ENCODE data around the gene NLGN1. TPM values are rescaled to one million over a fixed set of nuclear protein-coding genes. Genes with fewer than 3 reads are reported as not detected.

Gene NLGN1
- total and polyA plus RNA-seq, 2 of the 13 experiments (the other 11 are each of a cell fraction or from before 2014, with no cell fraction given): not detected

DNA sequence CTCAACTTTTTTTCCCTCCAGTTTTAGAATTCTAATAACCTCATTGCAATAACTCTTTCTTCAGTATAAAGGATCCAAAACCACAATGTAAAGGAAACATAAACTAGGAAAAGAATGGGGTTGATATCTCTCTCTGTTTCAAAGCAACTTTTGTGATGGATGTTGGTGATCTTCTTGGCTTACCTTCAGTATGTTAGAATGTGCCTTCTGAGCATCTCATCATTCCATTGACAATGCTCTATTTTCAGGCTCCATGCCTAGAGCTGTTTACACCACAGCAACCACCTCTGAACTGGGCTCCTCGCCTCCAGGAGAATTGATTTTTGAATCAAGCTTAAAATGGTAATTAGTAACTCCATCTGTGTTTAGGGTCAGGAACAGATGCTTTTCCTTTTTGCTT is 6.6 kb downstream of the NLGN1 start:
- Histone ChIP-seq H3K79me2 (ENCODE audit: insufficient read depth, low read length) (no peaks in the 10 kb centered on the region), H3K27me3 (ENCODE audit: control insufficient read depth in 1 of 2, insufficient read depth in 2 of 2, low read length in 2 of 2) (no peaks in the 10 kb centered on the region), H3K9ac (ENCODE audit: insufficient read depth, low read depth, low read length) (no peak overlapping the region), H3K4me2 (ENCODE audit: low read depth, low read length) (no peak overlapping the region), H3K4me1 (ENCODE audit: insufficient read depth, low read length) (no peaks in the 10 kb centered on the region), H3K36me3 (replicated peaks in 1 of 2; ENCODE audit: control insufficient read depth in 1 of 2, insufficient read depth in 2 of 2, low read length in 2 of 2) (no peaks in the 10 kb centered on the region), H4K20me1 (ENCODE audit: insufficient read depth, low read length) (no peaks in the 10 kb centered on the region), H3K4me3 (replicated peaks in 1 of 3; ENCODE audit: insufficient read depth in 1 of 3, low read depth in 2 of 3, low read length in 3 of 3) (no peak overlapping the region), H3K9me3 (ENCODE audit: low read length) (no peaks in the 10 kb centered on the region), H2AFZ (ENCODE audit: low read length) (no peak overlapping the region), H3K27ac (ENCODE audit: extremely low read length, insufficient read depth, low read length) (no peak overlapping the region)
- no TSS peak for BruUV-seq (replicated peaks)
- ATAC-seq (no peak), DNase-seq (ENCODE audit: low spot score) (no peak), FAIRE-seq (no peak)
- intact Hi-C loops (cut with micrococcal nuclease; ENCODE audit: unreplicated experiment): no loop called here
- CTCF ChIA-PET (ENCODE audit: low intra/inter-chr PET ratio, low total read pairs): no interaction called here
- 0% methylated on average over 1 of the region's 1 CpG for WGBS (ENCODE audit: low lambda C conversion rate)
- POLR2A ChIA-PET: no interaction called here
- in situ Hi-C loops (cut with HindIII; ENCODE audit: extremely low pct_ligation_motif_present, low pct_unique_long_range_greater_than_20kb): no loop called here
- no peak for TF ChIP-seq NFKBIZ (CRISPR knock-in tag; IDR thresholded peaks at IDR 0.05)
- no peak for TF ChIP-seq KDM1A (CRISPR knock-in tag; IDR thresholded peaks at IDR 0.05)
- TF ChIP-seq ZNF644 (CRISPR knock-in tag; IDR thresholded peaks at IDR 0.05; ENCODE audit: low read depth): no peak
- no peak for TF ChIP-seq FOSL2 (CRISPR knock-in tag; IDR thresholded peaks at IDR 0.05)
- TF ChIP-seq MED8 (CRISPR knock-in tag; IDR thresholded peaks at IDR 0.05; ENCODE audit: insufficient replicate concordance): no peak
- no peak for TF ChIP-seq ZNF33A (CRISPR knock-in tag; IDR thresholded peaks at IDR 0.05; ENCODE audit: borderline replicate concordance)
- TF ChIP-seq MIXL1 (CRISPR knock-in tag; IDR thresholded peaks at IDR 0.05): no peak
- TF ChIP-seq STAG1 (CRISPR knock-in tag; IDR thresholded peaks at IDR 0.05): no peak
- no peak for TF ChIP-seq KLF16 (CRISPR knock-in tag; IDR thresholded peaks at IDR 0.05)
- TF ChIP-seq, protein P1, sequence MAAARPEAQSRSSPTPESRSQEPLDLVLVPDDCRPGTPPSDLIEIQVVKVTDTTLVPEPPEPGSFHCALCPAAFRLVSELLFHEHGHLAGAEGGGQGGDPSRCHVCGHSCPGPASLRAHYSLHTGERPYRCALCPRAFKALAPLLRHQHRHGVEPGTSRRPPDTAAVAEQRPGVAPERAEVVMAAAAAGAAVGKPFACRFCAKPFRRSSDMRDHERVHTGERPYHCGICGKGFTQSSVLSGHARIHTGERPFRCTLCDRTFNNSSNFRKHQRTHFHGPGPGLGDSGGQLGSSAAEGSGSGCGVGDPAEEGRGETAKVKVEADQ (CRISPR knock-in tag; IDR thresholded peaks at IDR 0.05; ENCODE audit: borderline replicate concordance): no peak
- TF ChIP-seq, protein P2, sequence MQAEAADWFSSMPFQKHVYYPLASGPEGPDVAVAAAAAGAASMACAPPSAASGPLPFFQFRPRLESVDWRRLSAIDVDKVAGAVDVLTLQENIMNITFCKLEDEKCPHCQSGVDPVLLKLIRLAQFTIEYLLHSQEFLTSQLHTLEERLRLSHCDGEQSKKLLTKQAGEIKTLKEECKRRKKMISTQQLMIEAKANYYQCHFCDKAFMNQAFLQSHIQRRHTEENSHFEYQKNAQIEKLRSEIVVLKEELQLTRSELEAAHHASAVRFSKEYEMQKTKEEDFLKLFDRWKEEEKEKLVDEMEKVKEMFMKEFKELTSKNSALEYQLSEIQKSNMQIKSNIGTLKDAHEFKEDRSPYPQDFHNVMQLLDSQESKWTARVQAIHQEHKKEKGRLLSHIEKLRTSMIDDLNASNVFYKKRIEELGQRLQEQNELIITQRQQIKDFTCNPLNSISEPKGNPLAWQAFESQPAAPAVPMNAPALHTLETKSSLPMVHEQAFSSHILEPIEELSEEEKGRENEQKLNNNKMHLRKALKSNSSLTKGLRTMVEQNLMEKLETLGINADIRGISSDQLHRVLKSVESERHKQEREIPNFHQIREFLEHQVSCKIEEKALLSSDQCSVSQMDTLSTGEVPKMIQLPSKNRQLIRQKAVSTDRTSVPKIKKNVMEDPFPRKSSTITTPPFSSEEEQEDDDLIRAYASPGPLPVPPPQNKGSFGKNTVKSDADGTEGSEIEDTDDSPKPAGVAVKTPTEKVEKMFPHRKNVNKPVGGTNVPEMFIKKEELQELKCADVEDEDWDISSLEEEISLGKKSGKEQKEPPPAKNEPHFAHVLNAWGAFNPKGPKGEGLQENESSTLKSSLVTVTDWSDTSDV (CRISPR knock-in tag; IDR thresholded peaks at IDR 0.05): no peak
- no peak for TF ChIP-seq FOXP1 (IDR thresholded peaks at IDR 0.05)
- no peak for TF ChIP-seq FOXP1 (CRISPR knock-in tag; IDR thresholded peaks at IDR 0.05)
- TF ChIP-seq, protein P3, sequence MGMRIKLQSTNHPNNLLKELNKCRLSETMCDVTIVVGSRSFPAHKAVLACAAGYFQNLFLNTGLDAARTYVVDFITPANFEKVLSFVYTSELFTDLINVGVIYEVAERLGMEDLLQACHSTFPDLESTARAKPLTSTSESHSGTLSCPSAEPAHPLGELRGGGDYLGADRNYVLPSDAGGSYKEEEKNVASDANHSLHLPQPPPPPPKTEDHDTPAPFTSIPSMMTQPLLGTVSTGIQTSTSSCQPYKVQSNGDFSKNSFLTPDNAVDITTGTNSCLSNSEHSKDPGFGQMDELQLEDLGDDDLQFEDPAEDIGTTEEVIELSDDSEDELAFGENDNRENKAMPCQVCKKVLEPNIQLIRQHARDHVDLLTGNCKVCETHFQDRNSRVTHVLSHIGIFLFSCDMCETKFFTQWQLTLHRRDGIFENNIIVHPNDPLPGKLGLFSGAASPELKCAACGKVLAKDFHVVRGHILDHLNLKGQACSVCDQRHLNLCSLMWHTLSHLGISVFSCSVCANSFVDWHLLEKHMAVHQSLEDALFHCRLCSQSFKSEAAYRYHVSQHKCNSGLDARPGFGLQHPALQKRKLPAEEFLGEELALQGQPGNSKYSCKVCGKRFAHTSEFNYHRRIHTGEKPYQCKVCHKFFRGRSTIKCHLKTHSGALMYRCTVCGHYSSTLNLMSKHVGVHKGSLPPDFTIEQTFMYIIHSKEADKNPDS (CRISPR knock-in tag; IDR thresholded peaks at IDR 0.05): no peak
- TF ChIP-seq NFYB (CRISPR knock-in tag; IDR thresholded peaks at IDR 0.05): no peak
- no peak for TF ChIP-seq ATM (IDR thresholded peaks at IDR 0.05; ENCODE audit: borderline replicate concordance)
